ENCODE measurements around the gene KLK15. TPM values are rescaled to one million over a fixed set of nuclear protein-coding genes. Genes with fewer than 3 reads are reported as not detected.

KLK15 gene
- total and polyA plus RNA-seq, 11 donors, result not detected

DNA sequence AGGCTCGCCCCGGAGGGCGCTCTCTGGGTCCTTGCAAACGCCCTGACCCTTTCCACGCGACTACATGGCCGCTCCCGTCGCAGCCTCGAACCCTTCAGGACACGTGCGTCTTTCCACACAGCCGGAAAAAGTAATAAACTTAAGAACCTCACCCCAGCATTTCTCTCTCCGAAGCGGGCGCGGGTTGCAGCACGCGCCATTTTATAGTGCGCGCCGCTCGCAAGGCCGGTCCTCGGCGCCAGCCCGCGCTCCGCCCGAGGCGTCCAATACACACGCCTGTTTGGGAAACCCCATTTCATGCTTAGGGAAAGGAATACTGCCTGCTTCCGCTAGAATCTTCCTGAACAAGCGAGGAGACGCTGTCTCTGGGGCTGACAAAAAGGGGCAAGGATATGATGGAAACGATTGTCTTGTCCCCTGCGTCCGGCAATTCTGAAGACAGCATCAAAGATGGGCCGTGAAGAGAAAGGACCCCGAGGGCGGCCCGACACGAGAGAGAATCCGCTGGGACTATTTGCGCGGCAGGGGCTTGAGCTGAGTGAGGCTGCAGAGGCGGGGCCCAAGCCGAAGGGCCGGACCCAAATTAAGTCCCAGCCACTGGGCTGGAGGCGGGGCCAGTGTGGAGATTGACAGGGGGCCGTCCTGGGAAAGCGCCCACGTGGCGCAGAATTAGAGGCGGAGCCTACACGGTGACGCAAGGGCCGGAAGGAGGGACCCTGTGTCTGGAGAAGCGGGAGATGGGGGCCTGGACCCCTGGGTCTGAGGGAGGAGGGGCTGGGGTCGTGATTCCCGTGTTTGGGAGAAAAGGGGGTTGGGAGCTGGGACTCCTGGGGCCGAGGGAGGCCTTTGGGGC, 28.7 kb downstream of the KLK15 start:
- peak overlapping the region; percentile 61 to 98 (median 79) for H3K4me3 ChIP-seq
- intact Hi-C loops (cut with DNase I), result loop anchor here in 2 of 10 donors (10.0 kb wide), 2 partner anchors 300 to 430 kb away; partner anchors contain the start of genes CTU1 (in 1 of the 2) and NR1H2 (in 1 of the 2)
- peaks cover 3 to 26% (median 16%) of the 10 kb centered on the region in 12 donors for H3K4me1 ChIP-seq

DNA sequence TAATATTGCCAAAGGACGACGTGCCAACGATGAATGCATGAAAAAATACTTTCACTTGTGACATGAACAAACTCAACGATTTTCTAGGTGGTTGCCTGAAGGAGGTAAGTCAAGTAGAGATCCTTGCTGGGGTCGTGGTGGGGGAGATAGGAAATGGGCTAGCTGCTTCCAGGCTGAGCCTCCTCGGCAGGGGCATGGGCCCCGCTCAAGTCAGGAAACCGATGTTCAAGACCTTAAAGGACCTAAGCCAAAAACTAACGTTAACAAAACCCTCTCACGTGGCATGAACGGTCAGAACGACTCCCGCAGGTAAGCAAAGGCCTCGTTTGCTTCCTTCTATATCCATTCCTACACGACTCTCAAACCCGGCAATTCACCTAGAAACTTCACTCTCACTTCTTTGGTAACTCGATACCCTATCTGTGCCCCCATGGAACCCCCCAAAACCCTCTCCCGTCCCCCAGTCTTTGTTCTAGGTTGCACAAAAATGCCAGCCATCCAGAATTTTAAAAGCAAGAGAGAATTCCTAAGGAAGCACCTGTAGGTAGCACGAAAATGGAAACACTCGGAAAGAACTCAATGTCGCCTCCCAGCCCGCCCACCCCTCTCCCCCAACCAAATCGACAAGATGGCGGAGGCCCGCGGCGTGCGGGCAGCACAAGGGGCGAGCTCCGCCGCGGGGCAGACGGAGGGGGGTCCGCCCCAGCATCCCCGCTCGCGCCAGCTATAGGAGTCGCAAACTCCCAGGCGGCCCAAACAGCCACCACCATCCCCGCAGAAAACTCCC, 29.5 kb downstream of the KLK15 start:
- H3K36me3 ChIP-seq, result peaks cover 0 to 30% (median 19%) of the 10 kb centered on the region in 9 donors
- WGBS, 4 donors, result 1% methylated on average over 22 to 40 of the region's 40 CpGs
- intact Hi-C loops (cut with DNase I), result loop anchor here in 2 of 10 donors (10.0 kb wide), 2 partner anchors 301 to 429 kb away; partner anchors contain the start of genes CTU1 (in 1 of the 2) and NR1H2 (in 1 of the 2)
- no peak for TF ChIP-seq POLR2A (IDR thresholded peaks at IDR 0.05)
- TF ChIP-seq, protein P1, sequence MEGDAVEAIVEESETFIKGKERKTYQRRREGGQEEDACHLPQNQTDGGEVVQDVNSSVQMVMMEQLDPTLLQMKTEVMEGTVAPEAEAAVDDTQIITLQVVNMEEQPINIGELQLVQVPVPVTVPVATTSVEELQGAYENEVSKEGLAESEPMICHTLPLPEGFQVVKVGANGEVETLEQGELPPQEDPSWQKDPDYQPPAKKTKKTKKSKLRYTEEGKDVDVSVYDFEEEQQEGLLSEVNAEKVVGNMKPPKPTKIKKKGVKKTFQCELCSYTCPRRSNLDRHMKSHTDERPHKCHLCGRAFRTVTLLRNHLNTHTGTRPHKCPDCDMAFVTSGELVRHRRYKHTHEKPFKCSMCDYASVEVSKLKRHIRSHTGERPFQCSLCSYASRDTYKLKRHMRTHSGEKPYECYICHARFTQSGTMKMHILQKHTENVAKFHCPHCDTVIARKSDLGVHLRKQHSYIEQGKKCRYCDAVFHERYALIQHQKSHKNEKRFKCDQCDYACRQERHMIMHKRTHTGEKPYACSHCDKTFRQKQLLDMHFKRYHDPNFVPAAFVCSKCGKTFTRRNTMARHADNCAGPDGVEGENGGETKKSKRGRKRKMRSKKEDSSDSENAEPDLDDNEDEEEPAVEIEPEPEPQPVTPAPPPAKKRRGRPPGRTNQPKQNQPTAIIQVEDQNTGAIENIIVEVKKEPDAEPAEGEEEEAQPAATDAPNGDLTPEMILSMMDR (IDR thresholded peaks at IDR 0.05), result no peak
- ATAC-seq, result peak in 1 of 4 donors; percentile 11
- no peaks in the 10 kb centered on the region for H3K27me3 ChIP-seq
- H3K4me3 ChIP-seq, result peak overlapping the region; percentile 61 to 98 (median 79)
- H3K4me1 ChIP-seq, result peaks cover 3 to 26% (median 16%) of the 10 kb centered on the region in 12 donors
- H3K9me3 ChIP-seq, result no peaks in the 10 kb centered on the region
- peak overlapping the region; percentile 88 to 99 (median 97) for H3K27ac ChIP-seq
- DNase-seq, result no peak

More for the DNA sequence above, 28.7 kb downstream of the KLK15 start:
- peak; percentile 98 to 100 (median 99) for DNase-seq
- peaks cover 0 to 22% (median 16%) of the 10 kb centered on the region in 9 donors for H3K36me3 ChIP-seq
- peak overlapping the region; percentile 88 to 99 (median 97) for H3K27ac ChIP-seq
- ATAC-seq, result peak; percentile 99 to 100 (median 100)
- no peak for TF ChIP-seq POLR2A (IDR thresholded peaks at IDR 0.05)
- TF ChIP-seq, protein P1 (IDR thresholded peaks at IDR 0.05), result no peak
- H3K9me3 ChIP-seq, result no peaks in the 10 kb centered on the region
- no peaks in the 10 kb centered on the region for H3K27me3 ChIP-seq
- 0 to 1% (median 0%) methylated on average over 52 to 62 of the region's 62 CpGs for WGBS, 4 donors

DNA sequence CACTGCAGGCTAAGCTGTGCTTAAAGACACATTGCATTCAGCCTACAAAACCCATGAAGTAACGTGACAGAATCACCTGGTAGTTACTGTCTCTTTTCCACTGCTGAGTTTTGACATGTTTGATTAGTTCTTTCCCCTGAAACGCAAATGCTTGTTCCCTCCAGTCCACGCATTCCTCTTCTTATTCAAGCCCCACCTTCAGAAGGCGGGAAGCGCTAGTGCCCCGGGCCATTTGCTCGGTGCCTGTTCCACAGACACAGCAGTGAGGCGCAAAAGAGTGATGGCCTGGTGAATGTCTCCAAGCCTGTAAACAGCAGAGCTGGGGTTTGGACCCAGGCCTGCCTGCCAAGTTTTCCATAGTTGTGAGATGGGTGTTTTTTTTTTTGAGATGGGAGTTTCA, 32.3 kb downstream of the KLK15 start:
- no peak for DNase-seq
- intact Hi-C loops (cut with DNase I), result loop anchor here in 2 of 10 donors (10.0 kb wide), 2 partner anchors 304 to 426 kb away; partner anchors contain the start of genes CTU1 (in 1 of the 2) and NR1H2 (in 1 of the 2)
- no peak overlapping the region for H3K27ac ChIP-seq
- H3K9me3 ChIP-seq, result no peaks in the 10 kb centered on the region
- ATAC-seq, result no peak
- peaks cover 0 to 52% (median 32%) of the 10 kb centered on the region in 9 donors for H3K36me3 ChIP-seq
- H3K4me3 ChIP-seq, result no peak overlapping the region
- 91 to 94% (median 91%) methylated on average over 8 of the region's 8 CpGs for WGBS, 4 donors
- TF ChIP-seq, protein P1 (IDR thresholded peaks at IDR 0.05), result no peak
- no peak for TF ChIP-seq POLR2A (IDR thresholded peaks at IDR 0.05)
- no peaks in the 10 kb centered on the region for H3K27me3 ChIP-seq
- peaks cover 3 to 26% (median 16%) of the 10 kb centered on the region in 12 donors for H3K4me1 ChIP-seq

Measured in heart left ventricle (tissue), 16 donors.